ENCODE results near the gene CD320.

DNA sequence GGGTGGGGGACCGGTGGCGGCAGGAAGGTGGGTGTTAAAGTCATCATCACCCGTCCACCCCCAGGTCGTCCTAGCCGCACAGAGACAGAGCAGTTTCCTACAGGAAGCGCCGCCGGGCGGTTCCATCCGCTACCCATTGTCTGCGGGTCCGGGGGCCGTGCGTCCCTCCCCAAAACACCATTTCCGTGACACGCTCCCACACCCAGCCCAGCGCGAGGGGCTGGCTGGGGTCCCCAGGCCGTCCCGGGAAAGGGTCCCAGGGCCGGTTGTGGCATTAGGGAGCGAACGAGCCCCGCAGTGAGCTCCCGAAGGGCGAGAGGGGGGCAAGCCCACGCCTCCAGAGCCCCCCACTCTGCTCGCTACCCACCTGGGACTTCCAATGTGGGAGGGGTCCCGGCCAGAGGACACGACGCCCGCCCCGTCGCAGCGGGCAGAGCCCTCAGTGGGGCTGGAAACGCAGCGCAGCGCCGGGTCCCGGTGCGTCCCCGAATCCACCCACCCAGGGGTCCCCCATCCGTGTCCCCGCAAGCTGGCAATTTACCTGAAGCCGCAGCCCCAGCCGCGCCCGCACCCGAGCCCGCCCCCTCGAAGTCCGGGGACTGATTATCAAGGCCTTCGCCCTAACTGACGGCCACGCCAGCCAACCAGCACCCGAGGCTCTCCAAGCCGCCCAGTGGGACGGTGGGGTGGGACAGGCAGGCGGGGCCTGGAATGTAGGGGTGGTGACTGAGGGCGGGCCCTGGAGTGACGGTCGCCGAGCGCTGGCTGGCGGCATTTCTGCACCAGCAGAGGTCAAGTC is 34.7 kb upstream of the CD320 start, which contains the start of gene KANK3:
- TF ChIP-seq CTCF (conservative IDR thresholded peaks at IDR 0.05), result no peak
- TF ChIP-seq EZH2 (IDR thresholded peaks at IDR 0.05; ENCODE audit: low read depth), result no peak
